GM13977 (cell line): ENCODE data around the gene BEX4.

Experiments
- DNase-seq: peaks from one replicate; pipeline ENCODE4 v3.0.0; 2012; ENCODE audit warnings: low spot score
- CTCF ChIP-seq: IDR thresholded peaks from 2 replicates; pipeline ENCODE4 v1.5.1; 2012; ENCODE audit warnings: mild to moderate bottlenecking, control low read depth; ENCODE audit not compliant: insufficient read depth; ENCODE audit errors: extremely low read depth, missing control alignments
- in situ Hi-C: fragments of 300-500 bp; cut with MboI; formaldehyde crosslinking; loops from one replicate; pipeline ENCODE4 v1.12.0; 2022; ENCODE audit warnings: low sequenced_read_pairs, low pct_unique_long_range_greater_than_20kb, mixed read lengths, inconsistent platforms; ENCODE audit not compliant: unreplicated experiment

BEX4 gene

GRCh38 chrX:103236296-103236695 lies 21.4 kb downstream of the BEX4 start:
- no peak for DNase-seq
- no peak for TF ChIP-seq CTCF
- in situ Hi-C loops: no loop called here

- TF ChIP-seq CTCF: no peak
- in situ Hi-C loops: no loop called here
- no peak for DNase-seq
Measured at GRCh38 chrX:103240155-103240554, 25.2 kb downstream of the BEX4 start.

- DNase-seq: peak; percentile 27
- TF ChIP-seq CTCF: peak; percentile 28
- in situ Hi-C loops: no loop called here
Measured at GRCh38 chrX:103248553-103248952, 33.6 kb downstream of the BEX4 start.

GRCh38 chrX:103249805-103250204 lies 34.9 kb downstream of the BEX4 start:
- in situ Hi-C loops: no loop called here
- DNase-seq: no peak
- no peak for TF ChIP-seq CTCF

- in situ Hi-C loops: no loop called here
Measured at GRCh38 chrX:103250977-103251376, 36.1 kb downstream of the BEX4 start.

GRCh38 chrX:103253608-103254007 lies 38.7 kb downstream of the BEX4 start:
- DNase-seq: no peak
- TF ChIP-seq CTCF: no peak
- in situ Hi-C loops: no loop called here

More at GRCh38 chrX:103250977-103251376, 36.1 kb downstream of the BEX4 start:
- DNase-seq: no peak
- no peak for TF ChIP-seq CTCF
